Measurements from ENCODE around the gene SLC2A14.

- TF ChIP-seq, protein P1, sequence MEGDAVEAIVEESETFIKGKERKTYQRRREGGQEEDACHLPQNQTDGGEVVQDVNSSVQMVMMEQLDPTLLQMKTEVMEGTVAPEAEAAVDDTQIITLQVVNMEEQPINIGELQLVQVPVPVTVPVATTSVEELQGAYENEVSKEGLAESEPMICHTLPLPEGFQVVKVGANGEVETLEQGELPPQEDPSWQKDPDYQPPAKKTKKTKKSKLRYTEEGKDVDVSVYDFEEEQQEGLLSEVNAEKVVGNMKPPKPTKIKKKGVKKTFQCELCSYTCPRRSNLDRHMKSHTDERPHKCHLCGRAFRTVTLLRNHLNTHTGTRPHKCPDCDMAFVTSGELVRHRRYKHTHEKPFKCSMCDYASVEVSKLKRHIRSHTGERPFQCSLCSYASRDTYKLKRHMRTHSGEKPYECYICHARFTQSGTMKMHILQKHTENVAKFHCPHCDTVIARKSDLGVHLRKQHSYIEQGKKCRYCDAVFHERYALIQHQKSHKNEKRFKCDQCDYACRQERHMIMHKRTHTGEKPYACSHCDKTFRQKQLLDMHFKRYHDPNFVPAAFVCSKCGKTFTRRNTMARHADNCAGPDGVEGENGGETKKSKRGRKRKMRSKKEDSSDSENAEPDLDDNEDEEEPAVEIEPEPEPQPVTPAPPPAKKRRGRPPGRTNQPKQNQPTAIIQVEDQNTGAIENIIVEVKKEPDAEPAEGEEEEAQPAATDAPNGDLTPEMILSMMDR (conservative IDR thresholded peaks at IDR 0.05), result no peak
- no peak for TF ChIP-seq EZH2 (IDR thresholded peaks at IDR 0.05; ENCODE audit: low read depth)
Measured at GRCh38 chr12:7788294-7788660, 84.4 kb downstream of the SLC2A14 start.

Measured in PC-9 (cell line).